ENCODE data around the gene FAAP24.
"Not testable (repeated sequence)": the region's sequence is repeated elsewhere in the genome, so short reads cannot be mapped to it uniquely, and the experiment has no call there.

The FAAP24 gene

GRCh38 chr19:32971012-32971595 lies 938 bp upstream of the FAAP24 start:
- DNase-seq: no peak
- H3K23ac ChIP-seq (ENCODE audit: low read length): no peak overlapping the region
- peak overlapping the region; percentile 65 for H3K9ac ChIP-seq (ENCODE audit: low read length)
- no peak overlapping the region for H3K18ac ChIP-seq (ENCODE audit: low read length)
- H4K5ac ChIP-seq (ENCODE audit: low read length): no peak overlapping the region
- no peaks in the 10 kb centered on the region for H3K4me1 ChIP-seq (ENCODE audit: control insufficient read depth, low read depth, low read length)
- no CpG with 5 or more reads among the region's 21 CpGs for WGBS (ENCODE audit: extremely low coverage, insufficient coverage, low lambda C conversion rate)
- H3K27ac ChIP-seq (ENCODE audit: low read depth, low read length): no peak overlapping the region
- no peak overlapping the region for H3K4ac ChIP-seq (ENCODE audit: low read depth, low read length)
- H3K27me3 ChIP-seq (ENCODE audit: insufficient read depth, low read length, poor library complexity): no peaks in the 10 kb centered on the region
- H2BK120ac ChIP-seq (ENCODE audit: low read depth, low read length): no peak overlapping the region
- H2BK15ac ChIP-seq (replicated peaks; ENCODE audit: low read depth): no peak overlapping the region
- H3K36me3 ChIP-seq (ENCODE audit: control insufficient read depth, insufficient read depth, low read length): peaks cover 3% of the 10 kb centered on the region
- no peak overlapping the region for H2AK5ac ChIP-seq (ENCODE audit: low read length)
- peaks cover 9% of the 10 kb centered on the region for H3K79me2 ChIP-seq (ENCODE audit: control insufficient read depth, insufficient read depth, low read length)
- peak overlapping the region; percentile 68 for H3K56ac ChIP-seq (ENCODE audit: low read length)
- peak overlapping the region; percentile 52 for H3K4me3 ChIP-seq (ENCODE audit: low read length)
- peak overlapping the region; percentile 37 for H3K4me2 ChIP-seq (ENCODE audit: low read length)
- no peak overlapping the region for H4K8ac ChIP-seq (ENCODE audit: low read depth, low read length)
- peaks cover 6% of the 10 kb centered on the region for H3K79me1 ChIP-seq (ENCODE audit: low read length)
- H2BK5ac ChIP-seq (ENCODE audit: low read length): no peak overlapping the region

- H3K79me2 ChIP-seq (ENCODE audit: control insufficient read depth, insufficient read depth, low read length): peaks cover 1% of the 10 kb centered on the region
- no peak overlapping the region for H4K8ac ChIP-seq (ENCODE audit: low read depth, low read length)
- no peak overlapping the region for H3K9ac ChIP-seq (ENCODE audit: low read length)
- H4K5ac ChIP-seq (ENCODE audit: low read length): no peak overlapping the region
- no peak overlapping the region for H3K4me3 ChIP-seq (ENCODE audit: low read length)
- no peaks in the 10 kb centered on the region for H3K27me3 ChIP-seq (ENCODE audit: insufficient read depth, low read length, poor library complexity)
- H2BK5ac ChIP-seq (ENCODE audit: low read length): no peak overlapping the region
- H3K23ac ChIP-seq (ENCODE audit: low read length): no peak overlapping the region
- H3K79me1 ChIP-seq (ENCODE audit: low read length): no peaks in the 10 kb centered on the region
- no peak overlapping the region for H2AK5ac ChIP-seq (ENCODE audit: low read length)
- H3K18ac ChIP-seq (ENCODE audit: low read length): no peak overlapping the region
- H3K4me2 ChIP-seq (ENCODE audit: low read length): no peak overlapping the region
- peaks cover 3% of the 10 kb centered on the region for H3K36me3 ChIP-seq (ENCODE audit: control insufficient read depth, insufficient read depth, low read length)
- no peak overlapping the region for H3K56ac ChIP-seq (ENCODE audit: low read length)
- H3K27ac ChIP-seq (ENCODE audit: low read depth, low read length): no peak overlapping the region
- H3K4me1 ChIP-seq (ENCODE audit: control insufficient read depth, low read depth, low read length): no peaks in the 10 kb centered on the region
- H2BK15ac ChIP-seq (replicated peaks; ENCODE audit: low read depth): no peak overlapping the region
- DNase-seq: peak; percentile 65
- no peak overlapping the region for H3K4ac ChIP-seq (ENCODE audit: low read depth, low read length)
- no CpG with 5 or more reads among the region's 14 CpGs for WGBS (ENCODE audit: extremely low coverage, insufficient coverage, low lambda C conversion rate)
- no peak overlapping the region for H2BK120ac ChIP-seq (ENCODE audit: low read depth, low read length)
These were observed 4.3 kb downstream of the FAAP24 start for GRCh38 chr19:32976223-32976805.

- no peak overlapping the region for H2BK120ac ChIP-seq (ENCODE audit: low read depth, low read length)
- H2BK15ac ChIP-seq (replicated peaks; ENCODE audit: low read depth): no peak overlapping the region
- H3K4me2 ChIP-seq (ENCODE audit: low read length): no peak overlapping the region
- no peak overlapping the region for H3K23ac ChIP-seq (ENCODE audit: low read length)
- H3K18ac ChIP-seq (ENCODE audit: low read length): no peak overlapping the region
- no peak overlapping the region for H3K56ac ChIP-seq (ENCODE audit: low read length)
- H3K4me3 ChIP-seq (ENCODE audit: low read length): no peak overlapping the region
- H3K4ac ChIP-seq (ENCODE audit: low read depth, low read length): no peak overlapping the region
- H2BK5ac ChIP-seq (ENCODE audit: low read length): no peak overlapping the region
- H3K27me3 ChIP-seq (ENCODE audit: insufficient read depth, low read length, poor library complexity): no peaks in the 10 kb centered on the region
- H3K9ac ChIP-seq (ENCODE audit: low read length): no peak overlapping the region
- no peaks in the 10 kb centered on the region for H3K79me2 ChIP-seq (ENCODE audit: control insufficient read depth, insufficient read depth, low read length)
- DNase-seq: no peak
- no peak overlapping the region for H3K27ac ChIP-seq (ENCODE audit: low read depth, low read length)
- peaks cover 3% of the 10 kb centered on the region for H3K36me3 ChIP-seq (ENCODE audit: control insufficient read depth, insufficient read depth, low read length)
- H3K79me1 ChIP-seq (ENCODE audit: low read length): no peaks in the 10 kb centered on the region
- H4K5ac ChIP-seq (ENCODE audit: low read length): no peak overlapping the region
- H2AK5ac ChIP-seq (ENCODE audit: low read length): no peak overlapping the region
- WGBS (ENCODE audit: extremely low coverage, insufficient coverage, low lambda C conversion rate): no CpG with 5 or more reads among the region's 7 CpGs
- H4K8ac ChIP-seq (ENCODE audit: low read depth, low read length): no peak overlapping the region
- no peaks in the 10 kb centered on the region for H3K4me1 ChIP-seq (ENCODE audit: control insufficient read depth, low read depth, low read length)
These were observed 5.2 kb downstream of the FAAP24 start for GRCh38 chr19:32977280-32977679.

GRCh38 chr19:32977813-32978212 lies 5.8 kb downstream of the FAAP24 start:
- H3K9ac ChIP-seq (ENCODE audit: low read length); H3K4me1 ChIP-seq (ENCODE audit: control insufficient read depth, low read depth, low read length); H4K8ac ChIP-seq (ENCODE audit: low read depth, low read length); H3K56ac ChIP-seq (ENCODE audit: low read length); H3K27me3 ChIP-seq (ENCODE audit: insufficient read depth, low read length, poor library complexity); H3K4ac ChIP-seq (ENCODE audit: low read depth, low read length); H2BK15ac ChIP-seq (replicated peaks; ENCODE audit: low read depth); H3K23ac ChIP-seq (ENCODE audit: low read length); H4K5ac ChIP-seq (ENCODE audit: low read length); H2BK120ac ChIP-seq (ENCODE audit: low read depth, low read length); H3K4me3 ChIP-seq (ENCODE audit: low read length); H2AK5ac ChIP-seq (ENCODE audit: low read length); H3K79me1 ChIP-seq (ENCODE audit: low read length); H3K27ac ChIP-seq (ENCODE audit: low read depth, low read length); H3K4me2 ChIP-seq (ENCODE audit: low read length); H2BK5ac ChIP-seq (ENCODE audit: low read length); H3K36me3 ChIP-seq (ENCODE audit: control insufficient read depth, insufficient read depth, low read length); DNase-seq; H3K18ac ChIP-seq (ENCODE audit: low read length); H3K79me2 ChIP-seq (ENCODE audit: control insufficient read depth, insufficient read depth, low read length): not testable (repeated sequence)
- no CpG with 5 or more reads among the region's 4 CpGs for WGBS (ENCODE audit: extremely low coverage, insufficient coverage, low lambda C conversion rate)

- H3K4ac ChIP-seq (ENCODE audit: low read depth, low read length); H4K8ac ChIP-seq (ENCODE audit: low read depth, low read length); H2AK5ac ChIP-seq (ENCODE audit: low read length); H3K27ac ChIP-seq (ENCODE audit: low read depth, low read length); H3K4me2 ChIP-seq (ENCODE audit: low read length); H3K79me2 ChIP-seq (ENCODE audit: control insufficient read depth, insufficient read depth, low read length); H2BK15ac ChIP-seq (replicated peaks; ENCODE audit: low read depth); H3K79me1 ChIP-seq (ENCODE audit: low read length); H3K23ac ChIP-seq (ENCODE audit: low read length); H3K27me3 ChIP-seq (ENCODE audit: insufficient read depth, low read length, poor library complexity); H2BK5ac ChIP-seq (ENCODE audit: low read length); H2BK120ac ChIP-seq (ENCODE audit: low read depth, low read length); DNase-seq; H3K9ac ChIP-seq (ENCODE audit: low read length); H4K5ac ChIP-seq (ENCODE audit: low read length); H3K18ac ChIP-seq (ENCODE audit: low read length); H3K56ac ChIP-seq (ENCODE audit: low read length); H3K4me3 ChIP-seq (ENCODE audit: low read length); H3K4me1 ChIP-seq (ENCODE audit: control insufficient read depth, low read depth, low read length); H3K36me3 ChIP-seq (ENCODE audit: control insufficient read depth, insufficient read depth, low read length): not testable (repeated sequence)
- WGBS (ENCODE audit: extremely low coverage, insufficient coverage, low lambda C conversion rate): no CpG with 5 or more reads among the region's 7 CpGs
These were observed 7.8 kb downstream of the FAAP24 start for GRCh38 chr19:32979807-32980206.

GRCh38 chr19:32982488-32982887 lies 10.4 kb downstream of the FAAP24 start:
- H2BK15ac ChIP-seq (replicated peaks; ENCODE audit: low read depth); H3K18ac ChIP-seq (ENCODE audit: low read length); H2AK5ac ChIP-seq (ENCODE audit: low read length); H3K27ac ChIP-seq (ENCODE audit: low read depth, low read length); DNase-seq; H4K5ac ChIP-seq (ENCODE audit: low read length); H3K27me3 ChIP-seq (ENCODE audit: insufficient read depth, low read length, poor library complexity); H3K4me2 ChIP-seq (ENCODE audit: low read length); H3K4ac ChIP-seq (ENCODE audit: low read depth, low read length); H3K4me3 ChIP-seq (ENCODE audit: low read length); H3K79me1 ChIP-seq (ENCODE audit: low read length); H3K36me3 ChIP-seq (ENCODE audit: control insufficient read depth, insufficient read depth, low read length); H4K8ac ChIP-seq (ENCODE audit: low read depth, low read length); H3K79me2 ChIP-seq (ENCODE audit: control insufficient read depth, insufficient read depth, low read length); H2BK5ac ChIP-seq (ENCODE audit: low read length); H2BK120ac ChIP-seq (ENCODE audit: low read depth, low read length); H3K9ac ChIP-seq (ENCODE audit: low read length); H3K4me1 ChIP-seq (ENCODE audit: control insufficient read depth, low read depth, low read length); H3K23ac ChIP-seq (ENCODE audit: low read length); H3K56ac ChIP-seq (ENCODE audit: low read length): not testable (repeated sequence)
- WGBS (ENCODE audit: extremely low coverage, insufficient coverage, low lambda C conversion rate): no CpG with 5 or more reads among the region's 6 CpGs
